Measurements from ENCODE around the gene BHLHE40. TPM values are rescaled to one million over a fixed set of nuclear protein-coding genes. Genes with fewer than 3 reads are reported as not detected.

BHLHE40 gene
- total RNA-seq, 1 experiment from 2014 or later, result 81.6 TPM

DNA sequence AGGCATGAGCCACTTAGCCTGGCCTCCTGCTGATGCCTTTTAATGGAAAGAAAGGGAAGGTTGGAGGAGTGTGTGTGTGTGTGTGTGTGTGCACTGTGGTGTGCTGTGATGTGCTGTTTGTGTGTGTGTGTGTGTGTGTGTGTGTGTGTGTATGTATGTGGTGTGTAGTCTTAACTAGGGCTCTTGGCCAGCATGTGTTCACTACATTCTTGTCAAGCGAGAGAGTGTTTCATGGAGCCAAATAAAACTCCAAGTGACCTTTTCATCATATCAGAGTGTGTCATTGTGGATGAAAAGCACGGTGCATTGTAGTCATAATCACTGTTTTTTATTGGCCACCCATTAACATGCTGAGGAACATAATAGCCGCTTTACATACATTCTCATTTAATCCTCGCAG, 30.8 kb upstream of the BHLHE40 start:
- CTCF ChIA-PET, result interaction anchor here (0.6 to 1.3 kb wide), 2 partner anchors 8 to 28 kb away, joined by 3 to 5 read pairs; no protein-coding TSS in a partner anchor
- intact Hi-C loops (cut with micrococcal nuclease), result no loop called here
- Histone ChIP-seq H3K4me3 (replicated peaks in 1 of 2; ENCODE audit: low read depth in 1 of 2, low read length in 2 of 2) (no peak overlapping the region), H3K9ac (ENCODE audit: low read length) (no peak overlapping the region), H3K9me3 (ENCODE audit: control insufficient read depth in 1 of 2, insufficient read depth in 1 of 2, low read depth in 1 of 2, low read length in 2 of 2) (no peaks in the 10 kb centered on the region), H3K4me2 (ENCODE audit: low read length) (no peak overlapping the region), H3K27ac (ENCODE audit: low read depth, low read length) (no peak overlapping the region), H3K79me2 (ENCODE audit: insufficient read depth, low read length) (no peaks in the 10 kb centered on the region), H4K20me1 (ENCODE audit: insufficient read depth) (no peaks in the 10 kb centered on the region), H3K9me2 (ENCODE audit: insufficient read depth) (no peaks in the 10 kb centered on the region), H3K36me3 (ENCODE audit: control insufficient read depth in 1 of 2, insufficient read depth in 2 of 2, low read length in 2 of 2) (no peaks in the 10 kb centered on the region), H3K27me3 (ENCODE audit: insufficient read depth, low read length) (no peaks in the 10 kb centered on the region), H3K4me1 (ENCODE audit: control insufficient read depth in 1 of 2, insufficient read depth in 2 of 2, low read length in 2 of 2) (no peaks in the 10 kb centered on the region), H2AFZ (ENCODE audit: low read depth, low read length, poor library complexity, severe bottlenecking) (no peak overlapping the region)
- TF ChIP-seq TCF7L2 (IDR thresholded peaks at IDR 0.05; ENCODE audit: borderline replicate concordance, extremely low read depth, insufficient read depth, insufficient read length), result no peak
- TF ChIP-seq, protein P1, sequence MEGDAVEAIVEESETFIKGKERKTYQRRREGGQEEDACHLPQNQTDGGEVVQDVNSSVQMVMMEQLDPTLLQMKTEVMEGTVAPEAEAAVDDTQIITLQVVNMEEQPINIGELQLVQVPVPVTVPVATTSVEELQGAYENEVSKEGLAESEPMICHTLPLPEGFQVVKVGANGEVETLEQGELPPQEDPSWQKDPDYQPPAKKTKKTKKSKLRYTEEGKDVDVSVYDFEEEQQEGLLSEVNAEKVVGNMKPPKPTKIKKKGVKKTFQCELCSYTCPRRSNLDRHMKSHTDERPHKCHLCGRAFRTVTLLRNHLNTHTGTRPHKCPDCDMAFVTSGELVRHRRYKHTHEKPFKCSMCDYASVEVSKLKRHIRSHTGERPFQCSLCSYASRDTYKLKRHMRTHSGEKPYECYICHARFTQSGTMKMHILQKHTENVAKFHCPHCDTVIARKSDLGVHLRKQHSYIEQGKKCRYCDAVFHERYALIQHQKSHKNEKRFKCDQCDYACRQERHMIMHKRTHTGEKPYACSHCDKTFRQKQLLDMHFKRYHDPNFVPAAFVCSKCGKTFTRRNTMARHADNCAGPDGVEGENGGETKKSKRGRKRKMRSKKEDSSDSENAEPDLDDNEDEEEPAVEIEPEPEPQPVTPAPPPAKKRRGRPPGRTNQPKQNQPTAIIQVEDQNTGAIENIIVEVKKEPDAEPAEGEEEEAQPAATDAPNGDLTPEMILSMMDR (IDR thresholded peaks at IDR 0.05 in 2 of 3, conservative IDR thresholded peaks at IDR 0.05 in 1 of 3; ENCODE audit: borderline replicate concordance in 1 of 3, insufficient read depth in 1 of 3, low read depth in 2 of 3, low read length in 2 of 3), result no peak
- TF ChIP-seq CBX3 (IDR thresholded peaks at IDR 0.05; ENCODE audit: low read depth), result no peak
- TF ChIP-seq CEBPB (IDR thresholded peaks at IDR 0.05; ENCODE audit: low read depth), result no peak
- TF ChIP-seq, protein P2, sequence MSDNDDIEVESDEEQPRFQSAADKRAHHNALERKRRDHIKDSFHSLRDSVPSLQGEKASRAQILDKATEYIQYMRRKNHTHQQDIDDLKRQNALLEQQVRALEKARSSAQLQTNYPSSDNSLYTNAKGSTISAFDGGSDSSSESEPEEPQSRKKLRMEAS (IDR thresholded peaks at IDR 0.05), result no peak
- TF ChIP-seq ZFX (IDR thresholded peaks at IDR 0.05), result no peak
- TF ChIP-seq, protein P3, sequence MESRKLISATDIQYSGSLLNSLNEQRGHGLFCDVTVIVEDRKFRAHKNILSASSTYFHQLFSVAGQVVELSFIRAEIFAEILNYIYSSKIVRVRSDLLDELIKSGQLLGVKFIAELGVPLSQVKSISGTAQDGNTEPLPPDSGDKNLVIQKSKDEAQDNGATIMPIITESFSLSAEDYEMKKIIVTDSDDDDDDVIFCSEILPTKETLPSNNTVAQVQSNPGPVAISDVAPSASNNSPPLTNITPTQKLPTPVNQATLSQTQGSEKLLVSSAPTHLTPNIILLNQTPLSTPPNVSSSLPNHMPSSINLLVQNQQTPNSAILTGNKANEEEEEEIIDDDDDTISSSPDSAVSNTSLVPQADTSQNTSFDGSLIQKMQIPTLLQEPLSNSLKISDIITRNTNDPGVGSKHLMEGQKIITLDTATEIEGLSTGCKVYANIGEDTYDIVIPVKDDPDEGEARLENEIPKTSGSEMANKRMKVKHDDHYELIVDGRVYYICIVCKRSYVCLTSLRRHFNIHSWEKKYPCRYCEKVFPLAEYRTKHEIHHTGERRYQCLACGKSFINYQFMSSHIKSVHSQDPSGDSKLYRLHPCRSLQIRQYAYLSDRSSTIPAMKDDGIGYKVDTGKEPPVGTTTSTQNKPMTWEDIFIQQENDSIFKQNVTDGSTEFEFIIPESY (IDR thresholded peaks at IDR 0.05; ENCODE audit: extremely low read depth, insufficient replicate concordance, low read length), result no peak
- no peak for TF ChIP-seq SIN3A (IDR thresholded peaks at IDR 0.05; ENCODE audit: low read depth)
- TF ChIP-seq EZH2phosphoT487 (IDR thresholded peaks at IDR 0.05; ENCODE audit: borderline replicate concordance), result no peak
- no peak for TF ChIP-seq EGR1 (IDR thresholded peaks at IDR 0.05; ENCODE audit: low read depth)
- no peak for TF ChIP-seq SRF (IDR thresholded peaks at IDR 0.05; ENCODE audit: low read depth)
- TF ChIP-seq, protein P4, sequence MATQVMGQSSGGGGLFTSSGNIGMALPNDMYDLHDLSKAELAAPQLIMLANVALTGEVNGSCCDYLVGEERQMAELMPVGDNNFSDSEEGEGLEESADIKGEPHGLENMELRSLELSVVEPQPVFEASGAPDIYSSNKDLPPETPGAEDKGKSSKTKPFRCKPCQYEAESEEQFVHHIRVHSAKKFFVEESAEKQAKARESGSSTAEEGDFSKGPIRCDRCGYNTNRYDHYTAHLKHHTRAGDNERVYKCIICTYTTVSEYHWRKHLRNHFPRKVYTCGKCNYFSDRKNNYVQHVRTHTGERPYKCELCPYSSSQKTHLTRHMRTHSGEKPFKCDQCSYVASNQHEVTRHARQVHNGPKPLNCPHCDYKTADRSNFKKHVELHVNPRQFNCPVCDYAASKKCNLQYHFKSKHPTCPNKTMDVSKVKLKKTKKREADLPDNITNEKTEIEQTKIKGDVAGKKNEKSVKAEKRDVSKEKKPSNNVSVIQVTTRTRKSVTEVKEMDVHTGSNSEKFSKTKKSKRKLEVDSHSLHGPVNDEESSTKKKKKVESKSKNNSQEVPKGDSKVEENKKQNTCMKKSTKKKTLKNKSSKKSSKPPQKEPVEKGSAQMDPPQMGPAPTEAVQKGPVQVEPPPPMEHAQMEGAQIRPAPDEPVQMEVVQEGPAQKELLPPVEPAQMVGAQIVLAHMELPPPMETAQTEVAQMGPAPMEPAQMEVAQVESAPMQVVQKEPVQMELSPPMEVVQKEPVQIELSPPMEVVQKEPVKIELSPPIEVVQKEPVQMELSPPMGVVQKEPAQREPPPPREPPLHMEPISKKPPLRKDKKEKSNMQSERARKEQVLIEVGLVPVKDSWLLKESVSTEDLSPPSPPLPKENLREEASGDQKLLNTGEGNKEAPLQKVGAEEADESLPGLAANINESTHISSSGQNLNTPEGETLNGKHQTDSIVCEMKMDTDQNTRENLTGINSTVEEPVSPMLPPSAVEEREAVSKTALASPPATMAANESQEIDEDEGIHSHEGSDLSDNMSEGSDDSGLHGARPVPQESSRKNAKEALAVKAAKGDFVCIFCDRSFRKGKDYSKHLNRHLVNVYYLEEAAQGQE (IDR thresholded peaks at IDR 0.05; ENCODE audit: low read depth), result no peak
- no peak for TF ChIP-seq EZH2 (IDR thresholded peaks at IDR 0.05)
- RAD21 ChIA-PET (ENCODE audit: low non-redundant PET in 1 of 2, low total read pairs in 2 of 2, uncharacterized antibody in 2 of 2, unreplicated experiment in 2 of 2), result no interaction called here
- POLR2A ChIA-PET, result no interaction called here
- no peak for ATAC-seq
- no TSS peak for BruUV-seq (replicated peaks)
- no peak for DNase-seq (ENCODE audit: low read depth, low spot score)

Measured in HCT116 (cell line).